Fibroblast of mammary gland (primary cell): ENCODE measurements around the gene TAF3.
"Not testable (repeated sequence)": the region's sequence is repeated elsewhere in the genome, so short reads cannot be mapped to it uniquely, and the experiment has no call there.

Source experiments
- DNase-seq: peaks from one replicate; pipeline ENCODE4 v3.0.0-alpha.2; 2010; ENCODE audit warnings: low read depth
- H3K4me3 ChIP-seq: 2 replicates; pipeline ENCODE4 v1.5.1; 2011; ENCODE audit warnings: low read depth, mild to moderate bottlenecking, low read length, moderate library complexity; ENCODE audit not compliant: control insufficient read depth
- CTCF ChIP-seq: conservative IDR thresholded peaks from 2 replicates; pipeline ENCODE4 v1.5.1; 2011; ENCODE audit warnings: low read depth, low read length, inconsistent platforms; ENCODE audit not compliant: control insufficient read depth, insufficient read depth

Gene TAF3

GRCh38 chr10:7797582-7797981 lies 20.7 kb upstream of the TAF3 start:
- H3K4me3 ChIP-seq: no peak overlapping the region
- DNase-seq: peak; percentile 91
- no peak for TF ChIP-seq CTCF

- DNase-seq: no peak
- no peak for TF ChIP-seq CTCF
- no peak overlapping the region for H3K4me3 ChIP-seq
These were observed 15.7 kb upstream of the TAF3 start for GRCh38 chr10:7802606-7803005.

GRCh38 chr10:7804216-7804615 lies 14.1 kb upstream of the TAF3 start:
- TF ChIP-seq CTCF: no peak
- no peak overlapping the region for H3K4me3 ChIP-seq
- no peak for DNase-seq

GRCh38 chr10:7804741-7805140 lies 13.6 kb upstream of the TAF3 start:
- H3K4me3 ChIP-seq: no peak overlapping the region
- DNase-seq: no peak
- TF ChIP-seq CTCF: no peak

GRCh38 chr10:7808686-7809267 lies 9.5 kb upstream of the TAF3 start:
- no peak overlapping the region for H3K4me3 ChIP-seq
- no peak for TF ChIP-seq CTCF
- DNase-seq: no peak

GRCh38 chr10:7810443-7810842 lies 7.9 kb upstream of the TAF3 start:
- H3K4me3 ChIP-seq: no peak overlapping the region
- TF ChIP-seq CTCF: no peak
- DNase-seq: no peak

GRCh38 chr10:7811000-7811399 lies 7.3 kb upstream of the TAF3 start:
- DNase-seq: no peak
- no peak overlapping the region for H3K4me3 ChIP-seq
- TF ChIP-seq CTCF: no peak

GRCh38 chr10:7811743-7812142 lies 6.6 kb upstream of the TAF3 start:
- not testable (repeated sequence) for H3K4me3 ChIP-seq, DNase-seq
